GM23338 (cell line): ENCODE results near the gene HNRNPK. TPM values are rescaled to one million over a fixed set of nuclear protein-coding genes. Genes with fewer than 3 reads are reported as not detected.

ENCODE experiments used
- ATAC-seq: fragments of 200-7000 bp; cut with Tn5 transposase; 3 replicates; pipeline ENCODE4 v1.9.1; 2020
- DNase-seq: peaks from one replicate; pipeline ENCODE4 v3.0.0-alpha.2; 2015; ENCODE audit warnings: low spot score
- H2AFZ ChIP-seq: fragments of 200-600 bp; sonication (generic); 2 replicates; pipeline ENCODE4 v1.8.0; 2016; ENCODE audit warnings: antibody characterized with exemption, mild to moderate bottlenecking, moderate library complexity
- H3F3A ChIP-seq: fragments of 200-600 bp; sonication (generic); replicated peaks from 2 replicates; pipeline ENCODE4 v1.8.0; 2017; ENCODE audit warnings: antibody characterized with exemption, mixed run types, low read depth
- H3K27ac ChIP-seq: fragments of 200-600 bp; sonication (generic); 2 replicates; pipeline ENCODE4 v1.6.1; 2016; ENCODE audit warnings: low read depth
- H3K27me3 ChIP-seq: fragments of 200-600 bp; sonication (generic); 2 replicates; pipeline ENCODE4 v1.8.0; 2016; ENCODE audit warnings: mild to moderate bottlenecking, mixed run types, moderate library complexity; ENCODE audit not compliant: insufficient read depth
- H3K36me3 ChIP-seq: fragments of 200-600 bp; sonication (generic); 2 replicates; pipeline ENCODE4 v1.8.0; 2016; ENCODE audit warnings: mild to moderate bottlenecking; ENCODE audit not compliant: insufficient read depth
- H3K4me1 ChIP-seq: fragments of 200-600 bp; sonication (generic); 2 replicates; pipeline ENCODE4 v1.8.0; 2016; ENCODE audit warnings: mild to moderate bottlenecking, moderate library complexity; ENCODE audit not compliant: insufficient read depth
- H3K4me2 ChIP-seq: fragments of 200-600 bp; sonication (generic); 2 replicates; pipeline ENCODE4 v1.7.1; 2017; ENCODE audit warnings: mixed run types
- H3K4me3 ChIP-seq: fragments of 200-600 bp; sonication (generic); 2 replicates; pipeline ENCODE4 v1.6.1; 2016; ENCODE audit warnings: mixed run types
- H3K79me2 ChIP-seq: fragments of 200-600 bp; sonication (generic); replicated peaks from 2 replicates; pipeline ENCODE4 v1.8.0; 2017; ENCODE audit warnings: mild to moderate bottlenecking; ENCODE audit not compliant: insufficient read depth
- H3K9me2 ChIP-seq: fragments of 200-600 bp; sonication (generic); 2 replicates; pipeline ENCODE4 v1.8.0; 2017; ENCODE audit not compliant: insufficient read depth
- H4K20me1 ChIP-seq: fragments of 200-600 bp; sonication (generic); replicated peaks from 2 replicates; pipeline ENCODE4 v1.8.0; 2017; ENCODE audit warnings: mild to moderate bottlenecking; ENCODE audit not compliant: insufficient read depth
- H3K27ac Mint-ChIP-seq: 2 replicates; pipeline ENCODE4 v1.8.0; 2020; ENCODE audit warnings: inconsistent platforms, mild to moderate bottlenecking, moderate library complexity, mixed read lengths
- H3K27me3 Mint-ChIP-seq: 3 replicates; pipeline ENCODE4 v1.8.0; 2022; ENCODE audit warnings: low read depth, mild to moderate bottlenecking, moderate library complexity, mixed read lengths, inconsistent platforms; ENCODE audit not compliant: insufficient read depth, poor library complexity
- H3K36me3 Mint-ChIP-seq: 3 replicates; pipeline ENCODE4 v1.8.0; 2021; ENCODE audit warnings: low read depth, mild to moderate bottlenecking, inconsistent platforms, moderate library complexity, mixed read lengths
- H3K4me1 Mint-ChIP-seq: 3 replicates; pipeline ENCODE4 v1.8.0; 2020; ENCODE audit warnings: mild to moderate bottlenecking, inconsistent platforms, mixed read lengths
- H3K4me3 Mint-ChIP-seq: 3 replicates; pipeline ENCODE4 v1.8.0; 2021; ENCODE audit warnings: moderate library complexity, mild to moderate bottlenecking, inconsistent platforms, mixed read lengths
- H3K9me3 Mint-ChIP-seq: 3 replicates; pipeline ENCODE4 v1.8.0; 2020; ENCODE audit warnings: moderate library complexity, mild to moderate bottlenecking, inconsistent platforms, mixed read lengths
- CREB1 ChIP-seq: fragments of 250-450 bp; sonication (Bioruptor Pico); IDR thresholded peaks from 2 replicates; pipeline ENCODE4 v1.5.0; 2020; ENCODE audit warnings: low read depth, mild to moderate bottlenecking, moderate library complexity
- EZH2 ChIP-seq: fragments of 200-600 bp; sonication (generic); IDR thresholded peaks from one replicate; pipeline ENCODE4 v1.8.0; 2017; ENCODE audit warnings: antibody characterized with exemption, mild to moderate bottlenecking, low read depth; ENCODE audit not compliant: unreplicated experiment
- EZH2phosphoT487 ChIP-seq: fragments of 200-600 bp; sonication (generic); IDR thresholded peaks from one replicate; pipeline ENCODE4 v1.8.1; 2018; ENCODE audit warnings: antibody characterized with exemption; ENCODE audit not compliant: unreplicated experiment
- JUNB ChIP-seq: IDR thresholded peaks from one replicate; pipeline ENCODE4 v1.6.1; 2016; ENCODE audit warnings: antibody characterized with exemption; ENCODE audit not compliant: unreplicated experiment
- NANOG ChIP-seq: IDR thresholded peaks from 2 replicates; pipeline ENCODE4 v1.6.1; 2016; ENCODE audit warnings: antibody characterized with exemption, borderline replicate concordance
- POLR2AphosphoS5 ChIP-seq: IDR thresholded peaks from 2 replicates; pipeline ENCODE4 v1.6.1; 2016; ENCODE audit warnings: antibody characterized with exemption, low read depth
- STAT1 ChIP-seq: IDR thresholded peaks from one replicate; pipeline ENCODE4 v1.6.1; 2016; ENCODE audit warnings: antibody characterized with exemption; ENCODE audit not compliant: unreplicated experiment
- ZNF114 ChIP-seq: fragments of 250-450 bp; sonication (Bioruptor Pico); IDR thresholded peaks from 2 replicates; pipeline ENCODE4 v1.5.0; 2020; ENCODE audit warnings: mild to moderate bottlenecking, moderate library complexity
- ZNF331 ChIP-seq: fragments of 250-450 bp; sonication (Bioruptor Pico); IDR thresholded peaks from 2 replicates; pipeline ENCODE4 v1.5.0; 2020; ENCODE audit warnings: low read depth, mild to moderate bottlenecking, moderate library complexity
- polyA plus RNA-seq: library from polyadenylated mRNA; unstranded; fragments of >200 nt; fragmentation: Nextera tagmentation; extraction: Ambion mirVana; gene quantifications from 2 replicates; pipeline ENCODE4 v1.2.1, GENCODE V29; 2016
- total RNA-seq: library from RNA; depleted of rRNA; stranded (reverse); fragments of >200 nt; shearing (Covaris generic); gene quantifications from 2 replicates; pipeline ENCODE4 v1.2.3, GENCODE V29; 2014
- TF ChIP-seq, protein P1 (sequence below): IDR thresholded peaks from 2 replicates; pipeline ENCODE4 v1.6.1; 2016; ENCODE audit warnings: antibody characterized with exemption
- TF ChIP-seq, protein P2 (sequence below): fragments of 250-450 bp; sonication (Bioruptor Pico); IDR thresholded peaks from 2 replicates; pipeline ENCODE4 v1.5.0; 2020; ENCODE audit warnings: mild to moderate bottlenecking, moderate library complexity
- TF ChIP-seq, protein P3 (sequence below): IDR thresholded peaks from one replicate; pipeline ENCODE4 v1.6.1; 2018; ENCODE audit warnings: antibody characterized with exemption; ENCODE audit not compliant: unreplicated experiment
- TF ChIP-seq, protein P4 (sequence below), 2 experiments: fragments of 200-600 bp in 1 of 2; sonication (generic) in 1 of 2; conservative IDR thresholded peaks; 2 replicates each; pipeline versions ENCODE4 v1.5.1 to v1.6.1; 2016 to 2017; ENCODE audit warnings: antibody characterized with exemption in 2 of 2, low read depth in 2 of 2, mild to moderate bottlenecking in 2 of 2, moderate library complexity in 1 of 2

Gene HNRNPK
- total and polyA plus RNA-seq, 2 experiments from 2014 or later, result 417 to 1,083 TPM

DNA sequence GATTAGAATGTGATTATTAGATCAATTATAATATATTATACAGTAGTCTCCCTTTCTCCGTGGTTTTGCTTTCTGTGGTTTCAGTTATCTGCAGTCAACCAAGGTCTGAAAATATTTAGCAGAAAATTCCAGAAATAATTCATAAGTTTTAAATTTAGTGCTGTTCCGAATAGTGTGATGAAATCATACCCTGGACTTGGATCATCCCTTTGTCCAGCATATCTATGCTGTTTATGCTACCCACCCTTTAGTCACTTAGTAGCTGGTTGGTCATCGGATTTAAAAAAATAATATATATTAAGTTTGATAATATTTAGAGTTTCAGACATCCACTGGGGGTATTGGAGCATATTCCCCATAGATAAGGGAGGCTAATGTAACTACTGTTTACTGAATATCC lies 20.2 kb upstream of the HNRNPK start:
- Histone ChIP-seq H4K20me1 (peaks cover 23% of the 10 kb centered on the region), H3K4me1 (no peaks in the 10 kb centered on the region), H3K9me2 (no peaks in the 10 kb centered on the region), H3K36me3 (peaks cover 17% of the 10 kb centered on the region), H3F3A (no peaks in the 10 kb centered on the region), H3K4me2 (no peak overlapping the region), H3K4me3 (no peak overlapping the region), H3K27ac (no peak overlapping the region), H2AFZ (no peak overlapping the region), H3K27me3 (no peaks in the 10 kb centered on the region), H3K79me2 (peaks cover 31% of the 10 kb centered on the region)
- Mint-ChIP-seq H3K4me1 (peaks cover 2% of the 10 kb centered on the region; the same call in 2 of the 3 replicates), H3K36me3 (peaks cover 19% of the 10 kb centered on the region; the same call in 2 of the 3 replicates), H3K27me3 (no peaks in the 10 kb centered on the region), H3K4me3 (no peak overlapping the region), H3K27ac (no peak overlapping the region), H3K9me3 (no peaks in the 10 kb centered on the region)
- no peak for DNase-seq
- TF ChIP-seq ZNF114 (CRISPR knock-in tag) (no peak), NANOG (no peak), STAT1 (no peak), EZH2phosphoT487 (no peak), JUNB (no peak), ZNF331 (CRISPR knock-in tag) (no peak), POLR2AphosphoS5 (no peak), CREB1 (CRISPR knock-in tag) (no peak), EZH2 (no peak)
- TF ChIP-seq, protein P1, sequence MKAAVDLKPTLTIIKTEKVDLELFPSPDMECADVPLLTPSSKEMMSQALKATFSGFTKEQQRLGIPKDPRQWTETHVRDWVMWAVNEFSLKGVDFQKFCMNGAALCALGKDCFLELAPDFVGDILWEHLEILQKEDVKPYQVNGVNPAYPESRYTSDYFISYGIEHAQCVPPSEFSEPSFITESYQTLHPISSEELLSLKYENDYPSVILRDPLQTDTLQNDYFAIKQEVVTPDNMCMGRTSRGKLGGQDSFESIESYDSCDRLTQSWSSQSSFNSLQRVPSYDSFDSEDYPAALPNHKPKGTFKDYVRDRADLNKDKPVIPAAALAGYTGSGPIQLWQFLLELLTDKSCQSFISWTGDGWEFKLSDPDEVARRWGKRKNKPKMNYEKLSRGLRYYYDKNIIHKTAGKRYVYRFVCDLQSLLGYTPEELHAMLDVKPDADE, result no peak
- TF ChIP-seq, protein P2, sequence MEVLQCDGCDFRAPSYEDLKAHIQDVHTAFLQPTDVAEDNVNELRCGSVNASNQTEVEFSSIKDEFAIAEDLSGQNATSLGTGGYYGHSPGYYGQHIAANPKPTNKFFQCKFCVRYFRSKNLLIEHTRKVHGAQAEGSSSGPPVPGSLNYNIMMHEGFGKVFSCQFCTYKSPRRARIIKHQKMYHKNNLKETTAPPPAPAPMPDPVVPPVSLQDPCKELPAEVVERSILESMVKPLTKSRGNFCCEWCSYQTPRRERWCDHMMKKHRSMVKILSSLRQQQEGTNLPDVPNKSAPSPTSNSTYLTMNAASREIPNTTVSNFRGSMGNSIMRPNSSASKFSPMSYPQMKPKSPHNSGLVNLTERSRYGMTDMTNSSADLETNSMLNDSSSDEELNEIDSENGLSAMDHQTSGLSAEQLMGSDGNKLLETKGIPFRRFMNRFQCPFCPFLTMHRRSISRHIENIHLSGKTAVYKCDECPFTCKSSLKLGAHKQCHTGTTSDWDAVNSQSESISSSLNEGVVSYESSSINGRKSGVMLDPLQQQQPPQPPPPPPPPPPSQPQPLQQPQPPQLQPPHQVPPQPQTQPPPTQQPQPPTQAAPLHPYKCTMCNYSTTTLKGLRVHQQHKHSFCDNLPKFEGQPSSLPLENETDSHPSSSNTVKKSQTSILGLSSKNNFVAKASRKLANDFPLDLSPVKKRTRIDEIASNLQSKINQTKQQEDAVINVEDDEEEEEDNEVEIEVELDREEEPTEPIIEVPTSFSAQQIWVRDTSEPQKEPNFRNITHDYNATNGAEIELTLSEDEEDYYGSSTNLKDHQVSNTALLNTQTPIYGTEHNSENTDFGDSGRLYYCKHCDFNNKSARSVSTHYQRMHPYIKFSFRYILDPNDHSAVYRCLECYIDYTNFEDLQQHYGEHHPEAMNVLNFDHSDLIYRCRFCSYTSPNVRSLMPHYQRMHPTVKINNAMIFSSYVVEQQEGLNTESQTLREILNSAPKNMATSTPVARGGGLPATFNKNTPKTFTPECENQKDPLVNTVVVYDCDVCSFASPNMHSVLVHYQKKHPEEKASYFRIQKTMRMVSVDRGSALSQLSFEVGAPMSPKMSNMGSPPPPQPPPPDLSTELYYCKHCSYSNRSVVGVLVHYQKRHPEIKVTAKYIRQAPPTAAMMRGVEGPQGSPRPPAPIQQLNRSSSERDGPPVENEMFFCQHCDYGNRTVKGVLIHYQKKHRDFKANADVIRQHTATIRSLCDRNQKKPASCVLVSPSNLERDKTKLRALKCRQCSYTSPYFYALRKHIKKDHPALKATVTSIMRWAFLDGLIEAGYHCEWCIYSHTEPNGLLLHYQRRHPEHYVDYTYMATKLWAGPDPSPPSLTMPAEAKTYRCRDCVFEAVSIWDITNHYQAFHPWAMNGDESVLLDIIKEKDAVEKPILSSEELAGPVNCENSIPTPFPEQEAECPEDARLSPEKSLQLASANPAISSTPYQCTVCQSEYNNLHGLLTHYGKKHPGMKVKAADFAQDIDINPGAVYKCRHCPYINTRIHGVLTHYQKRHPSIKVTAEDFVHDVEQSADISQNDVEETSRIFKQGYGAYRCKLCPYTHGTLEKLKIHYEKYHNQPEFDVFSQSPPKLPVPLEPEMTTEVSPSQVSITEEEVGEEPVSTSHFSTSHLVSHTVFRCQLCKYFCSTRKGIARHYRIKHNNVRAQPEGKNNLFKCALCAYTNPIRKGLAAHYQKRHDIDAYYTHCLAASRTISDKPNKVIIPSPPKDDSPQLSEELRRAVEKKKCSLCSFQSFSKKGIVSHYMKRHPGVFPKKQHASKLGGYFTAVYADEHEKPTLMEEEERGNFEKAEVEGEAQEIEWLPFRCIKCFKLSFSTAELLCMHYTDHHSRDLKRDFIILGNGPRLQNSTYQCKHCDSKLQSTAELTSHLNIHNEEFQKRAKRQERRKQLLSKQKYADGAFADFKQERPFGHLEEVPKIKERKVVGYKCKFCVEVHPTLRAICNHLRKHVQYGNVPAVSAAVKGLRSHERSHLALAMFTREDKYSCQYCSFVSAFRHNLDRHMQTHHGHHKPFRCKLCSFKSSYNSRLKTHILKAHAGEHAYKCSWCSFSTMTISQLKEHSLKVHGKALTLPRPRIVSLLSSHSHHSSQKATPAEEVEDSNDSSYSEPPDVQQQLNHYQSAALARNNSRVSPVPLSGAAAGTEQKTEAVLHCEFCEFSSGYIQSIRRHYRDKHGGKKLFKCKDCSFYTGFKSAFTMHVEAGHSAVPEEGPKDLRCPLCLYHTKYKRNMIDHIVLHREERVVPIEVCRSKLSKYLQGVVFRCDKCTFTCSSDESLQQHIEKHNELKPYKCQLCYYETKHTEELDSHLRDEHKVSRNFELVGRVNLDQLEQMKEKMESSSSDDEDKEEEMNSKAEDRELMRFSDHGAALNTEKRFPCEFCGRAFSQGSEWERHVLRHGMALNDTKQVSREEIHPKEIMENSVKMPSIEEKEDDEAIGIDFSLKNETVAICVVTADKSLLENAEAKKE, result no peak
- TF ChIP-seq, protein P3, sequence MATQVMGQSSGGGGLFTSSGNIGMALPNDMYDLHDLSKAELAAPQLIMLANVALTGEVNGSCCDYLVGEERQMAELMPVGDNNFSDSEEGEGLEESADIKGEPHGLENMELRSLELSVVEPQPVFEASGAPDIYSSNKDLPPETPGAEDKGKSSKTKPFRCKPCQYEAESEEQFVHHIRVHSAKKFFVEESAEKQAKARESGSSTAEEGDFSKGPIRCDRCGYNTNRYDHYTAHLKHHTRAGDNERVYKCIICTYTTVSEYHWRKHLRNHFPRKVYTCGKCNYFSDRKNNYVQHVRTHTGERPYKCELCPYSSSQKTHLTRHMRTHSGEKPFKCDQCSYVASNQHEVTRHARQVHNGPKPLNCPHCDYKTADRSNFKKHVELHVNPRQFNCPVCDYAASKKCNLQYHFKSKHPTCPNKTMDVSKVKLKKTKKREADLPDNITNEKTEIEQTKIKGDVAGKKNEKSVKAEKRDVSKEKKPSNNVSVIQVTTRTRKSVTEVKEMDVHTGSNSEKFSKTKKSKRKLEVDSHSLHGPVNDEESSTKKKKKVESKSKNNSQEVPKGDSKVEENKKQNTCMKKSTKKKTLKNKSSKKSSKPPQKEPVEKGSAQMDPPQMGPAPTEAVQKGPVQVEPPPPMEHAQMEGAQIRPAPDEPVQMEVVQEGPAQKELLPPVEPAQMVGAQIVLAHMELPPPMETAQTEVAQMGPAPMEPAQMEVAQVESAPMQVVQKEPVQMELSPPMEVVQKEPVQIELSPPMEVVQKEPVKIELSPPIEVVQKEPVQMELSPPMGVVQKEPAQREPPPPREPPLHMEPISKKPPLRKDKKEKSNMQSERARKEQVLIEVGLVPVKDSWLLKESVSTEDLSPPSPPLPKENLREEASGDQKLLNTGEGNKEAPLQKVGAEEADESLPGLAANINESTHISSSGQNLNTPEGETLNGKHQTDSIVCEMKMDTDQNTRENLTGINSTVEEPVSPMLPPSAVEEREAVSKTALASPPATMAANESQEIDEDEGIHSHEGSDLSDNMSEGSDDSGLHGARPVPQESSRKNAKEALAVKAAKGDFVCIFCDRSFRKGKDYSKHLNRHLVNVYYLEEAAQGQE, result no peak
- TF ChIP-seq, protein P4, sequence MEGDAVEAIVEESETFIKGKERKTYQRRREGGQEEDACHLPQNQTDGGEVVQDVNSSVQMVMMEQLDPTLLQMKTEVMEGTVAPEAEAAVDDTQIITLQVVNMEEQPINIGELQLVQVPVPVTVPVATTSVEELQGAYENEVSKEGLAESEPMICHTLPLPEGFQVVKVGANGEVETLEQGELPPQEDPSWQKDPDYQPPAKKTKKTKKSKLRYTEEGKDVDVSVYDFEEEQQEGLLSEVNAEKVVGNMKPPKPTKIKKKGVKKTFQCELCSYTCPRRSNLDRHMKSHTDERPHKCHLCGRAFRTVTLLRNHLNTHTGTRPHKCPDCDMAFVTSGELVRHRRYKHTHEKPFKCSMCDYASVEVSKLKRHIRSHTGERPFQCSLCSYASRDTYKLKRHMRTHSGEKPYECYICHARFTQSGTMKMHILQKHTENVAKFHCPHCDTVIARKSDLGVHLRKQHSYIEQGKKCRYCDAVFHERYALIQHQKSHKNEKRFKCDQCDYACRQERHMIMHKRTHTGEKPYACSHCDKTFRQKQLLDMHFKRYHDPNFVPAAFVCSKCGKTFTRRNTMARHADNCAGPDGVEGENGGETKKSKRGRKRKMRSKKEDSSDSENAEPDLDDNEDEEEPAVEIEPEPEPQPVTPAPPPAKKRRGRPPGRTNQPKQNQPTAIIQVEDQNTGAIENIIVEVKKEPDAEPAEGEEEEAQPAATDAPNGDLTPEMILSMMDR (conservative IDR thresholded peaks at IDR 0.05; ENCODE audit: low read depth in 2 of 2), result no peak
- no peak for ATAC-seq
